DMS53 treated with DMSO at 0.1 percent for 48 hours (cell line): ENCODE measurements around the gene PIN4.
A peak's percentile ranks its signal among the peaks of the same experiment; 100 is the strongest.
"Not testable (repeated sequence)": the region's sequence is repeated elsewhere in the genome, so short reads cannot be mapped to it uniquely, and the experiment has no call there.

Source experiments
- DNase-seq: peaks from one replicate; lab custom pipeline; 2025; ENCODE audit not compliant: unreplicated experiment; lab: John Stamatoyannopoulos, UW

Gene PIN4

DNA sequence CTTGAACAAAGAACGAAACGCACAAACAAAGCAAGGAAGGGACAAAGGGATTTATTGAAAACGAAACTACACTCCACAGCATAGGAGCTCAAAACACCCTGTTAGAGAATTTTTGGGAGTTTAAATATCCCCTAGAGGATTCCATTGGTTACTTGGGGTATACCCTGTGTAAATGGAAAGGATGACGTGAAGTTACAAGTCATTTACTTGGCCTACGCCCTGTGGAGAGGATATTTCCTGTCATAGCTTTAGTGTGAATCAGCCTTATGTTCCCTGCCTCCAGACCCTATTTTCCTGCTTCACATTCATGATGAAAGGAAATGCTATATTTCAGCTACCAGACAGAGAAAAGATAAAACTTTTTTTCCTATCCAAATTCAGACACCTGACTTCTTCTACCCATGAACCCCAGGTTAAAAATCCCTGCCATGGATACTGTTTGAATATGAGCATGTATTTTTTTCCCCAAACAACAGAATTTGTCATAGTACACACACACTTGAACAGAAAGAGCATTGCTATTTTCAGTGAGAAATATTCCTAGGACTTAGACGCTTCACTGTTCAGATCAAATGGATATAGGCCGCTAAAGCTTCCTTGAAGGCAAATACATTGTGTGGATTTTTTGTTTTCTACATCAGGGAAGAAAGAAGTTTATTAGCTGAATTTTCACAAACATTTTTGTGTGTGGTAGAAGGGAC lies 20.4 kb downstream of the PIN4 start:
- DNase-seq: no peak

DNA sequence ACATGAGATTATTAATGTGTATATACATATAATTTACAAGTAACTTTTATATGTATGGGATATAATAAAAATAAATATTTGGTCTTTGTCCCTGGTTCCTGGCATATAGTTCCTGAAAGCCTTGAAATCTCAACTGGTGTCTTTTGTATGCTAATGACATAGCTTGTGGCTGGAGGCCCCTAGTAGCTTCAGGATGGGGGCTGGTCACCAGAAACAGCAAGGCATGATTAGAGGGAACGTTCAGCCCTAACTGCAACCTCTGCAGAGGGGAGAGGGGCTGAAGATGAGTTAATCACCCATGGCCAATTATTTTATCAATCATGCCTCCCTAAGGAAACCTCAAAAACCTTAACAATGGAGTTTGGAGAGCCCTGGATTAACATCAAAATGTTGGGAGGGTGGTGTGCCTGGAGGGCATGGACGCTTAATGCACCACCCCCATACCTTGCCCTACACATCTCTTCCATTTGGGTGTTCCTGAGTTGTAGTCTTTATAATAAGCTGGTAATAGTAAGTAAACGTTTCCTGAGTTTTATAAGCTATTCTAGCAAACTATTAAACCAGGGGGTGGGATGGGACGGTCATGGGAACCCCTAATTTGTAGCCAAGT lies 21.3 kb downstream of the PIN4 start:
- DNase-seq: no peak

DNA sequence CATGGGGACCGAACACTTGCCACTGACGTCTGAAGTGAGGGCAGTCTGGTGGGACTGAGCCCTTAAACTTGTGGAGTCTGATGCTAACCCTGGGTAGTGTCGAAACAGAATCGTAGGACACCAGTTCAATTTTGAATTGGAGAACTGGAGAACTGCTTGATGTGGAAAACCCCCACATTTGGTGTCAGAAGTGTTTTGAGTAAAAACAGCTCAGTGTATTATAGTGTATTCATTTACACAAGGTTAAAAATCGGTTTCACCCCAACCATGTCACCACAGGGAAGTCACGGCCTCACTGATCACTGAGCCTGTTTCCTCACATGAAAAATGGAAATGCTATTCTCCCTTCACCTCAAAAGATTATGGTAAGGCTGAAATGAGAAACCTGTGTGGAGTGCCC lies 21.9 kb downstream of the PIN4 start:
- DNase-seq: no peak

GRCh38 chrX:72205706-72206105 lies 24.1 kb downstream of the PIN4 start:
- no peak for DNase-seq

DNA sequence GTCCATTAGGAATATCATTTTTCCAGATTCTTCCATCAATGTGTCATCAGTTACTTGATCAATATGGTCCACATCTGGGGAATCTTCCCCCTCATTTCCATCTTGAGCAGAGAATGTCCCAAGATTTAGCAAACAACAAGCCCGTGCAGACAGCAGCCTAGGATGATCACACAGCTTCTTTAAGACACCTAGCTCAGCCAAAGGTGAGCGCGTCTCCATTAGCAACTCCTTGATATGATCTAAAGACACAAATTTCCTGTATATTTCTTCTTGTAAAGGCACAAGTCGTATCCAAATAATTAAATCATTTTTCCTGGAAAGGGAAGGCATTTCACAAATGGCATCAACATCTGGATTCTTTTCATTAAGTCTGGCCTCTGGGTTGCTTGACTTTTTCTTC lies 25.8 kb downstream of the PIN4 start:
- no peak for DNase-seq

DNA sequence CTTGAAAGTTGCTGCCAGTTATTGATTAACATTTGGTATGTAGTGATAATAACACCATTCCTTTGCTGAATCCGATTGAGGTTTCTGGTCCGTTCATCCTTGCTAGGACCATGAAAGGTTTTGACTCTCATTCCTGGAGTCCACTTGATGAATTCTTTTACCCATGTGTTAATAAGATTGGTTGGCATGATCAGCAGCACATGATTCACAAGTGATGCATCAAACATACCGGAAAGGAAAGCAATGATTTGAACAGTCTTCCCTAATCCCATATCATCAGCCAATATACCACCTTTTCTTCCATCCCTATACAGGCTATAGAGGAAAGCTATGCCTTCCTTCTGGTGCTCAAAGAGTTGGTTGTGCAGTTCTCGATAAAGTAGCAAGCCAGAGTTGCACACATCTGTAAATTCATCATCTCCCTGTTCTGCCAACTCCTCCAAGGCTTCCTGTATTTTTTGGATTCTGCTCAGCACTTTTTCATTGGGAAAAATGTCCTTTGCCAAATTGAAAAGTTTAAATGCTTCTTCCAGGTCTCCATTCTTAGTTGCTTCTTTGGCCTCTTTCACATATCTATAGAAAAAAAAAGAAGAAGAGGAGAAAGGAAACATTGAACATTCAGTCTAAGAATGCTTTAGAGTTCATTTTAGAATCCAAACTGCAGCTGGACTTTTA lies 26.7 kb downstream of the PIN4 start:
- no peak for DNase-seq

GRCh38 chrX:72216973-72217372 lies 35.4 kb downstream of the PIN4 start:
- DNase-seq: no peak

DNA sequence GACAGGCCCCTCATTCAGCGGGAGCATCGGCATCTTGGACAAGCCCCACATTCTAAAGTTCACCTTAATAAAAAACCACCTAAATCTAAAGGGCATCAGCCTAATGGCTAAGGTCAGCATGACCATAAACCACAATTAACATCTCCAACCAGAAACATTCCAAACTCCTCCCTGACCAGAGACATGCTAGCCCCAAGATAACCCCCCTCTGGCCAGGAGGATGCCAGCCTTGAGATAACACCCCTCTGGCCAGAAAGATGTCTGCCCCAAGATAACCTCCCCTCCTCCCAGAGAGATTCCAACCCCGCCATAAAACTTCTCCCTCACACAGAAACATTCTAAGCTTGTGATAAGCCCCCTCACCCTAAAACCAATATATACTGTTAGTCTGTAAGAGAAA lies 38.8 kb downstream of the PIN4 start:
- DNase-seq: not testable (repeated sequence)

GRCh38 chrX:72230290-72230689 lies 48.7 kb downstream of the PIN4 start:
- DNase-seq: no peak

DNA sequence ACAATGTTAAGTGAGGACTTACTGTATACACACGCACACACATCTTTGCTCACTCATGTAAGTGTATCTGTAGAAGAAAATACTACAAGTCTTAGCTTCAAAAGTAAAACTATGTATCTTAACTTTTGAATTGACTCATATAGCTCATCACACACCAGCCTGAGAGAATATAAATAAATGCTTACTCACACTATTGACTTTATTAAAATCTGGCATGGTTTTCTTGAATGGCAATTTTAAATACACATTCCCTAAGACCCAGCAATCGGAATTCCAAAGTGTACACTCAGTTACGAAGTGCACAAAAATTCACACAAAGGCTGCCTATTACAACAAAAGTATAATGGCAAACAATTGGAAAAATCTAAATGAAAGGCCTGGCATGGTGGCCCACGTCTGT lies 55.3 kb downstream of the PIN4 start:
- no peak for DNase-seq

DNA sequence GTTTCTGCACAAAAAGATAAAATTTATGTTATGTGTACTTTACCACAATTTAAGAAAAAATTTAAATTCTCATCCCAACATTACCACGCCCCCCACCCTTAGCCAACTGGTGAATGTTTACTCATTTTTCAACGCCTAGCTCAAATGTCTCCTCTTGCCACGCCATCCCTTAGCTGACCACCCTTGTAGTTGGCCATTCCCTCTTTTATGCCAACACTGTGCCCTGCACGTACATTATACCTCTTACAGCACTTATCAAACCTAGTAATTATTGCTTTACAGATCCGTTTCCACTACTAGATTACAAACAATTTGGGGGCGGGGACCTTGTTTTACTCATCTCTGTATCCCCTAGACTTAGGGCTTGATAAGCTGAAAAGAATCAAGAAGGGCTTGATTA lies 56.6 kb downstream of the PIN4 start:
- DNase-seq: no peak

DNA sequence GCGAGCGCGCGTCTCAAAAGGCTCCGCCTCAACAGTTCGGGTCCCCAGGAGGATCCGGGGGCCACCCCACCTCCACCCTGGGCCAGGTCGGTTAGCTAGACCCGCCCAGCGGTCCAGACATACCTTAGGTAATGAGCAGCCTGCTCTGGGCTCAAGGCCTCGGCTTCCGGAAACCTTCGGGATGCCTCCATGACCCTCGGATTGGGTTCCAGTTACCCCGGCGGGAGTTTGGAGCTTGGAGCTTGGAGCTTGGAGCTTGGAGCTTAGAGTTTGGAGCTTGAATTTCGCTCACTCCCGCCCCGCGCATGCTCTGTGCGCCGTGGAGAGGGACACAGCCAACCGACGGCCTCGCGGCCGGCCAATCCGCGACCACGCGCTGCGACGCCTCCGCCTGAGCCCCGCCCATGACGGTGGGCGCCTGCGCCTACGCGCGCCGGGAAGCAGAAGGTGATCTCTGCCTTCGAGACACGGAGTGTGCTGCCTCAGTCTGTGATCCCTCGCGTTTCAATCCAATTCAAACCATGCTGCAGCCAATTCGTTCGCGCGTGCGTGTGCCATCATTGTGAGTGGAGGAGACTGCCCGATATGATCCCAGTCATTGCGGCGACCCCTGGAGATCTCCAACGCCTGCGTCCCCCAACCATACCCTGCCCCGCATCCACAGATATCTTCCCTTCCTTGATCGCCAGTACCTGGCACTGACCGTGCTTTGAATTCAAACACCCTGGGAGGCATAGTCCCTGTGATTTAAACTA lies 57.3 kb downstream of the PIN4 start, which contains the start of gene ERCC6L:
TSS of gene ERCC6L (minus strand) at position 307 of the 755 bp plus-strand sequence. CDS start at position 191, 116 bp downstream.
- DNase-seq: peak; percentile 64

GRCh38 chrX:72240976-72241375 lies 59.4 kb downstream of the PIN4 start:
- no peak for DNase-seq

GRCh38 chrX:72243472-72243871 lies 61.9 kb downstream of the PIN4 start:
- no peak for DNase-seq

- peak; percentile 69 for DNase-seq
Observed at GRCh38 chrX:72245461-72246089, 64.0 kb downstream of the PIN4 start.

- peak; percentile 87 for DNase-seq
Observed at GRCh38 chrX:72247206-72247942, 65.8 kb downstream of the PIN4 start.
